MCF 10A (cell line): ENCODE measurements around the gene ALDH4A1. TPM values are rescaled to one million over a fixed set of nuclear protein-coding genes. Genes with fewer than 3 reads are reported as not detected.

ENCODE experiments used
- BruUV-seq: library from RNA; stranded (reverse); fragments of 400-500 nt; replicated peaks from 2 replicates; lab custom pipeline; 2021; lab: Mats Ljungman, UMichigan
- CTCF ChIA-PET: fragments of 300-600 bp; sonication (Branson Sonifier 250); formaldehyde crosslinking; extraction: SDS; loops from one replicate; lab custom pipeline; 2021; ENCODE audit warnings: antibody characterized with exemption, inconsistent platforms; lab: Yijun Ruan, JAX
- POLR2A ChIA-PET: fragments of 300-600, 350-650 bp; sonication (Branson Sonifier 250); formaldehyde crosslinking; extraction: SDS; loops from one replicate; lab custom pipeline; 2020; ENCODE audit warnings: antibody characterized with exemption, inconsistent platforms; lab: Yijun Ruan, JAX
- DNase-seq: peaks from one replicate; pipeline ENCODE4 v3.0.0-alpha.2; 2018; ENCODE audit not compliant: unreplicated experiment
- H3K27ac Mint-ChIP-seq: one replicate; pipeline ENCODE4 v1.8.0; 2022; ENCODE audit warnings: mild to moderate bottlenecking, low read depth, mixed read lengths; ENCODE audit not compliant: unreplicated experiment
- H3K27me3 Mint-ChIP-seq: one replicate; pipeline ENCODE4 v1.8.0; 2022; ENCODE audit warnings: mixed read lengths; ENCODE audit not compliant: insufficient read depth, unreplicated experiment
- H3K36me3 Mint-ChIP-seq: one replicate; pipeline ENCODE4 v1.8.0; 2022; ENCODE audit warnings: mild to moderate bottlenecking, moderate library complexity, mixed read lengths; ENCODE audit not compliant: insufficient read depth, unreplicated experiment
- H3K4me1 Mint-ChIP-seq: one replicate; pipeline ENCODE4 v1.8.0; 2022; ENCODE audit warnings: mixed read lengths; ENCODE audit not compliant: insufficient read depth, unreplicated experiment
- H3K4me3 Mint-ChIP-seq: one replicate; pipeline ENCODE4 v1.8.0; 2022; ENCODE audit warnings: mild to moderate bottlenecking, moderate library complexity, mixed read lengths; ENCODE audit not compliant: unreplicated experiment
- H3K9me3 Mint-ChIP-seq: one replicate; pipeline ENCODE4 v1.8.0; 2022; ENCODE audit warnings: mixed read lengths; ENCODE audit not compliant: unreplicated experiment
- intact Hi-C: fragments of 100-400 bp; cut with micrococcal nuclease; formaldehyde crosslinking; loops from 2 replicates; pipeline ENCODE4 v1.14.1; 2022
- total RNA-seq: library from RNA; stranded (reverse); gene quantifications from 2 replicates; pipeline ENCODE4 v1.2.3, GENCODE V29; 2022
- TF ChIP-seq, protein P1 (sequence below): fragments of 200-600 bp; IDR thresholded peaks from one replicate; pipeline ENCODE4 v1.8.0; 2022; ENCODE audit warnings: antibody characterized with exemption, mild to moderate bottlenecking; ENCODE audit not compliant: unreplicated experiment

ALDH4A1 gene
- total RNA-seq, 1 experiment from 2014 or later = 6.3 TPM

DNA sequence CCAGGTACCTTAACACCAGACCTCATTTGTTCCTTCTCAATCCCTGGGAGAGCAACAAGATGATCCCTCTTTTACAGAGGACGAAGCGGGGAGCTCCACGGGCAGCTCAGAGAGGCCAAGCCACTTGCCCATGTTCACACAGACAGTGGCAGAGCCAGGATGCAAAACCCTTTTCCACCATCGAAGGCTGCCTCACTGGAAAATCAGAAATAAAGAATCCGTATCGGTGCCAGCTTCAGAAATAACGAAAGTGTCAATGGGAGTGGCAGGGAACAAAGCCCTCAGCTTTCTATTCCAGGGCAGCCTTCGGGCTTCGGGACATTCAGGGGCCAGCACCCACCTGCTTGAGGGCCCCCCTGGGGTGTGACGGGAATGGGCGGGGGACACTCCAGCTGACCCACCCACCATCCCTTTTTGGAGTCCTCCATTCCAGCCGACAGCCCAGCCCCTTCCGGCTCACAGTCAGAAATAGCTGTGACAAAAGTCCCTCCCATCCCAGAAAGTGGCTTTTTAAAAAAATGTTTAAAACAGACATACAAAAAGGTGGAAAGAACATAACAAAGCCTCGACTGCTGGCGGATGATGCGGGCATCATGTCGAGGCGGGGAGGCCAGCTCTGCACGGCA, 48.2 kb upstream of the ALDH4A1 start:
- peak overlapping the region; percentile 88 for H3K27ac Mint-ChIP-seq
- ChIA-PET POLR2A (interaction anchor here (0.6 to 5.8 kb wide), 16 partner anchors 12 to 146 kb away, joined by 3 to 30 read pairs (median 4); partner anchors contain the start of gene ALDH4A1), CTCF (interaction anchor here (0.6 to 1.8 kb wide), 4 partner anchors 22 to 45 kb away, joined by 3 to 7 read pairs (median 3); no protein-coding TSS in a partner anchor)
- TF ChIP-seq, protein P1, sequence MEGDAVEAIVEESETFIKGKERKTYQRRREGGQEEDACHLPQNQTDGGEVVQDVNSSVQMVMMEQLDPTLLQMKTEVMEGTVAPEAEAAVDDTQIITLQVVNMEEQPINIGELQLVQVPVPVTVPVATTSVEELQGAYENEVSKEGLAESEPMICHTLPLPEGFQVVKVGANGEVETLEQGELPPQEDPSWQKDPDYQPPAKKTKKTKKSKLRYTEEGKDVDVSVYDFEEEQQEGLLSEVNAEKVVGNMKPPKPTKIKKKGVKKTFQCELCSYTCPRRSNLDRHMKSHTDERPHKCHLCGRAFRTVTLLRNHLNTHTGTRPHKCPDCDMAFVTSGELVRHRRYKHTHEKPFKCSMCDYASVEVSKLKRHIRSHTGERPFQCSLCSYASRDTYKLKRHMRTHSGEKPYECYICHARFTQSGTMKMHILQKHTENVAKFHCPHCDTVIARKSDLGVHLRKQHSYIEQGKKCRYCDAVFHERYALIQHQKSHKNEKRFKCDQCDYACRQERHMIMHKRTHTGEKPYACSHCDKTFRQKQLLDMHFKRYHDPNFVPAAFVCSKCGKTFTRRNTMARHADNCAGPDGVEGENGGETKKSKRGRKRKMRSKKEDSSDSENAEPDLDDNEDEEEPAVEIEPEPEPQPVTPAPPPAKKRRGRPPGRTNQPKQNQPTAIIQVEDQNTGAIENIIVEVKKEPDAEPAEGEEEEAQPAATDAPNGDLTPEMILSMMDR = no peak
- H3K9me3 Mint-ChIP-seq = no peaks in the 10 kb centered on the region
- intact Hi-C loops = loop anchor here (5.0 kb wide), 1 partner anchor 147 kb away; no protein-coding TSS in a partner anchor
- no peak for DNase-seq
- H3K4me3 Mint-ChIP-seq = peak overlapping the region; percentile 64
- no TSS peak for BruUV-seq
- no peaks in the 10 kb centered on the region for H3K27me3 Mint-ChIP-seq
- H3K4me1 Mint-ChIP-seq = peaks cover 57% of the 10 kb centered on the region
- peaks cover 18% of the 10 kb centered on the region for H3K36me3 Mint-ChIP-seq

DNA sequence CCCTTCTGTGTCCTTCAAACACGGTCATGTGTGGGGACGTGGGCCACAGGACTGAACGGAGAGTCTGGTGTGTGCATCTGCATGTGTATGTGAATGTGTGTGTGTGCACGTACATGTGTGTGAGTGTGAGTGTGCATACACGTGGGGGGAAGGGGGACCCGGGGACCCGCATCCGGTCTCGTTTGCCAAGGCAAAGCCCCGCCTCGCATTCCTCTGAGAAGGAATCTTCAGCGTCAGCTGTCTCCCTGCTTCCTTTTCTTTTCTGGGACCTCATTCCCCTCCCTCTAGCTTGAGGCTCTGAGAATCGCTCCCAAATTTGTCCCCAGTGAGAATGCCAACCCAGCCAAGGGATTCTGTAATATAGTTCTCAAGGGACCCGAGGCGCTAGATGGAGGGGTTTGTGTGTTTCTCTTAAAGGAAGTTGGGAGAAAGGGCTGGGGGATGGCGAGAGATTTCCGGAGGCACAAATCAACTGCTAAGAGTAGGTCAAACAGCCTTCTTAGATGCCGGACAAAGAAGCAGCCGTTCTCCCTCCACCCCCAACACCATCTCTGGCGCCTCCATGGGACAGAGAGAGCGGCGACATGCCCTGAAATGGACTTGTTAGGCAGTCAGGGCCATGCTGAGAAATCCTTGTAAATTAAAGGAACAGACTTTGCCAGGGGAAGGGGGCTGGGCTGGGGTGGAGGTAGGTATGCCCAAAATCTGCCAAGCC, 47.5 kb upstream of the ALDH4A1 start:
- intact Hi-C loops = loop anchor here (2.0 to 5.0 kb wide), 2 partner anchors 27 to 147 kb away; no protein-coding TSS in a partner anchor
- H3K36me3 Mint-ChIP-seq = peaks cover 18% of the 10 kb centered on the region
- no TSS peak for BruUV-seq
- no peaks in the 10 kb centered on the region for H3K9me3 Mint-ChIP-seq
- TF ChIP-seq, protein P1 = no peak
- peak; percentile 48 for DNase-seq
- ChIA-PET POLR2A (interaction anchor here (0.7 to 3.4 kb wide), 14 partner anchors 11 to 154 kb away, joined by 3 to 27 read pairs (median 4); no protein-coding TSS in a partner anchor), CTCF (interaction anchor here (0.6 to 1.8 kb wide), 4 partner anchors 35 to 263 kb away, joined by 3 to 7 read pairs (median 3); no protein-coding TSS in a partner anchor)
- H3K4me3 Mint-ChIP-seq = peak overlapping the region; percentile 64
- peak overlapping the region; percentile 88 for H3K27ac Mint-ChIP-seq
- H3K4me1 Mint-ChIP-seq = peaks cover 59% of the 10 kb centered on the region
- H3K27me3 Mint-ChIP-seq = no peaks in the 10 kb centered on the region

DNA sequence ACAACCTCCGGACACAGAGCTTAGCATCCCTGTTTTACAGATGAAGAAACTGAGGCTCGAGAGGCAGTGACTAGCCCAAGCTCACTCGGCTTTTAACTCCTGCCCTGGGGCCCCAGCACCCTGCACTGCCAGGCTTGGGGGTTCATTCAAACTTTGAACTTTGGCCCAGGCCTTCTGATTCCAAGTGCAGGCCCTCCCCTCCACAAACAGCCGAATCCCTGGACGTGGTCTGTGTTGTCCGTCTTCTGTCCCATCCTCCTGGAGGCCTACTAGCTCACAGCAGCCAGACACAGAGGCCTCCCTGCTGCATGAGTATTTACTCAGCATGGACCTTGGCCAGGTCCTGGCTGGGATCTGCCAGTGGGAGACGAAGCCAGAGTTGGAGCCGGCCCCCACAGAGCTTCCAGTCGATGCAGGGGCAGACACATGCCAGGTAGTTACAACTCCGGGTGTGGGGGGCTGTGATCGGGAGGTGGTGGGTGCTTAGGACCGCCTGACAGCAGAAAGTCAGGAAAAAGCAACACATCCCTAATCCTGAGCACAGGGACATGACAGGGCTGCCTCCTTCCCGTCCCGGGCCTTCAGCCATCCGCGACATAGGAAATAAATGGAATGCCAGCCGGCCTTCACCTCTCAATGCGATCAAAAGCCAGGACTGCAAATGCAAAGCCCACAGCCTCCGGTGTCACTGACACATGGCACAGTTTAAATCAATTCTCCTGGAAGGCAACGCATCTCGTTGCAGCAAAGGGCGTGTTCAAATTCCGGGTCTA, 46.7 kb upstream of the ALDH4A1 start:
- peak; percentile 46 for DNase-seq
- intact Hi-C loops = loop anchor here (2.0 kb wide), 1 partner anchor 26 kb away; no protein-coding TSS in a partner anchor
- H3K4me3 Mint-ChIP-seq = peak overlapping the region; percentile 64
- BruUV-seq = no TSS peak
- ChIA-PET CTCF (interaction anchor here (0.6 to 1.0 kb wide), 5 partner anchors 9 to 264 kb away, joined by 3 read pairs; no protein-coding TSS in a partner anchor), POLR2A (interaction anchor here (0.7 to 3.4 kb wide), 12 partner anchors 14 to 155 kb away, joined by 3 to 27 read pairs (median 3); no protein-coding TSS in a partner anchor)
- H3K27ac Mint-ChIP-seq = peak overlapping the region; percentile 88
- TF ChIP-seq, protein P1 = no peak
- peaks cover 18% of the 10 kb centered on the region for H3K36me3 Mint-ChIP-seq
- peaks cover 56% of the 10 kb centered on the region for H3K4me1 Mint-ChIP-seq
- H3K9me3 Mint-ChIP-seq = no peaks in the 10 kb centered on the region
- H3K27me3 Mint-ChIP-seq = no peaks in the 10 kb centered on the region
